Epidermal melanocyte (primary cell): ENCODE data around the gene ST6GALNAC1.
A peak's percentile ranks its signal among the peaks of the same experiment; 100 is the strongest.

ENCODE experiments used
- DNase-seq: peaks from one replicate; pipeline ENCODE4 v3.0.0; 2011; ENCODE audit warnings: low spot score; ENCODE audit not compliant: insufficient read length

ST6GALNAC1 gene

GRCh38 chr17:76581515-76581914, 62.0 kb downstream of the ST6GALNAC1 start:
- DNase-seq, result no peak

DNA sequence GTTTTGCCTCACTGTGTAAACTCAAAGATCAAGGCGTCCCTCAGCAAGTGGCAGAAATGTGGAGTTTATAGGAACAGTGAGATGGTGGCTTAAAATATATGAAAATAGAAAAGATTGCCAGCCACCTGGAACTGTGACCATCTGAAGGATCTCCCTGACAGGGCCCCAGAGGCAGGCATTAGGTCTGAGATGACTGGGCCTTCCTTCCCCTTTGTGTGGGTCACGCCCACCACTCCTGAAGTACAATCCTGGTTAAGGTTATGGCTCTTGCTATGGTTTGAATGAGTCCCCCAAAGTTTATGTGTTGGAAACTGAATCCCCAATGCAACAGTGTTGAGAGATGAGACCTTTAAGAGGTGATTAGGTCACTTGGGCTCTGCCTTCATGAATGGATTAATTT, 64.3 kb downstream of the ST6GALNAC1 start:
- DNase-seq, result no peak

- peak; percentile 70 for DNase-seq
Observed at GRCh38 chr17:76578376-76578775, 65.2 kb downstream of the ST6GALNAC1 start.

DNA sequence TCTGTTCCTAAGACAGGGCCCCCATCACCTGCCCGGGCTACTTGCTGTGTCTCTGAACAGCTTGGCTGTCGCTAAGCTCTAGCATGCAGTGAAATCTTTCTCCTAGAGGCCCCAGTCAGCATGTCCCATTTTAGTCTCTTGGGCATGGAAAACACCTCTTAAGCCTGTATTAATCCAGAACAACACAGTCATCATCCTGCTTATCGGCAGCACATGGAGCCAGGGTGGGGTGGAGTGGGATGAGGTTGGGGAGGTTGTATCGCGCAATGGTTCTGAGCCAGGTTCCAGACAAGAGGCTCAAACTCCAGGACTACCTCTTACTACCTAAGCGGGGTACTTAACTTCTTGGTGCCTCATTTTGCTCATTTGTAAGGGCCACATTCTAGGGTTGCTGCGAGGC, 65.7 kb downstream of the ST6GALNAC1 start:
- no peak for DNase-seq

- DNase-seq, result no peak
Observed at GRCh38 chr17:76576189-76576588, 67.4 kb downstream of the ST6GALNAC1 start.

DNA sequence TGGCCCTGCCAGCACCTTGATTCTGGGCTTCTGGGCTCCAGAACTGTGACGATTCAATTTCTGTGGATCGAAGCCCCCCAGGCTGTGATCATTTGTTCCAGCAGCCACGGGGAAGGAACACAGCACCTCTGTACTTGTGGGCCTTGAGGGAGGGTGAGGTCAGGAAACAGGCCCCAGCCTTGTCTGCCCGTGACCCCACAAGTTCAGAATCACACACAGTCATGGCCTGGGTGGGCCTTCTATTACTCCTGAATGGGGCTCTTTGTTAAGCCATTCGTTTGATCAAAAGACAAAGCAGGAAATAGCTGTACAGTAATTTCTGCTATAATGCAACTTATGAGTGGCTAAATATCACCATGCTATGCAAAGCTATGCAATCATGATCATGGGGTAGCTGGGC, 68.0 kb downstream of the ST6GALNAC1 start:
- peak; percentile 88 for DNase-seq
